CD4-positive, CD25-positive, alpha-beta regulatory T cell (primary cell): ENCODE data around the gene EFS. TPM values are rescaled to one million over a fixed set of nuclear protein-coding genes. Genes with fewer than 3 reads are reported as not detected.

ENCODE experiments used
- ATAC-seq, 2 donors: fragments of 150-1000 bp; cut with Tn5 transposase; one replicate each; pipeline ENCODE4 v1.10.0; 2021; ENCODE audit warnings: low read depth in 2 of 2, moderate number of reproducible peaks in 2 of 2, moderate library complexity in 1 of 2
- DNase-seq, 3 donors: peaks; one replicate each; pipeline versions ENCODE4 v3.0.0 to v3.0.0-alpha.2; 2012 to 2022; ENCODE audit warnings: mixed read lengths in 1 of 3
- H3K27ac ChIP-seq: one replicate; pipeline ENCODE4 v1.7.0; 2013; ENCODE audit warnings: mild to moderate bottlenecking, low read length; ENCODE audit not compliant: insufficient read depth, poor library complexity, severe bottlenecking
- H3K27me3 ChIP-seq: one replicate; pipeline ENCODE4 v1.7.0; 2013; ENCODE audit warnings: low read length; ENCODE audit not compliant: control insufficient read depth, insufficient read depth
- H3K36me3 ChIP-seq: one replicate; pipeline ENCODE4 v1.7.0; 2013; ENCODE audit warnings: mild to moderate bottlenecking, low read length, moderate library complexity; ENCODE audit not compliant: control insufficient read depth, insufficient read depth
- H3K4me1 ChIP-seq: 2 replicates; pipeline ENCODE4 v1.7.0; 2013; ENCODE audit warnings: mild to moderate bottlenecking, low read length; ENCODE audit not compliant: insufficient read depth, control insufficient read depth, poor library complexity, severe bottlenecking
- H3K4me3 ChIP-seq: one replicate; pipeline ENCODE4 v1.7.0; 2013; ENCODE audit warnings: low read depth, mild to moderate bottlenecking, low read length, moderate library complexity
- H3K9me3 ChIP-seq, 2 experiments: 1 replicate in 1 of 2; 2 replicates in 1 of 2; pipeline ENCODE4 v1.7.0; 2013; ENCODE audit warnings: low read length in 2 of 2, mild to moderate bottlenecking in 1 of 2, moderate library complexity in 1 of 2; ENCODE audit not compliant: control insufficient read depth in 2 of 2
- H3K27ac Mint-ChIP-seq, 3 donors: one replicate each; pipeline ENCODE4 v1.8.0; 2020 to 2022; ENCODE audit warnings: mild to moderate bottlenecking in 3 of 3, mixed read lengths in 3 of 3, moderate library complexity in 2 of 3
- H3K27me3 Mint-ChIP-seq: one replicate; pipeline ENCODE4 v1.8.0; 2022; ENCODE audit warnings: mild to moderate bottlenecking, mixed read lengths
- H3K36me3 Mint-ChIP-seq: one replicate; pipeline ENCODE4 v1.8.0; 2020; ENCODE audit warnings: mixed read lengths
- H3K4me1 Mint-ChIP-seq, 4 donors: one replicate each; pipeline ENCODE4 v1.8.0; 2020 to 2022; ENCODE audit warnings: mixed read lengths in 4 of 4, mild to moderate bottlenecking in 1 of 4
- H3K4me3 Mint-ChIP-seq, 4 donors: one replicate each; pipeline ENCODE4 v1.8.0; 2020 to 2022; ENCODE audit warnings: mild to moderate bottlenecking in 4 of 4, mixed read lengths in 4 of 4, moderate library complexity in 3 of 4
- H3K9me3 Mint-ChIP-seq, 7 donors: one replicate each; pipeline ENCODE4 v1.8.0; 2020 to 2022; ENCODE audit warnings: mixed read lengths in 7 of 7, mild to moderate bottlenecking in 3 of 7, moderate library complexity in 2 of 7
- polyA plus RNA-seq, 4 donors: library from polyadenylated mRNA; unstranded; fragments of 300-500 nt; fragmentation: Illumina TruSeq; gene quantifications; one replicate each; pipeline ENCODE4 v1.2.3, GENCODE V29; 2021
- total RNA-seq: library from RNA; stranded (reverse); gene quantifications from one replicate; pipeline ENCODE4 v1.2.3, GENCODE V29; 2022

The EFS gene
- total and polyA plus RNA-seq, 5 donors from 2014 or later: not detected

DNA sequence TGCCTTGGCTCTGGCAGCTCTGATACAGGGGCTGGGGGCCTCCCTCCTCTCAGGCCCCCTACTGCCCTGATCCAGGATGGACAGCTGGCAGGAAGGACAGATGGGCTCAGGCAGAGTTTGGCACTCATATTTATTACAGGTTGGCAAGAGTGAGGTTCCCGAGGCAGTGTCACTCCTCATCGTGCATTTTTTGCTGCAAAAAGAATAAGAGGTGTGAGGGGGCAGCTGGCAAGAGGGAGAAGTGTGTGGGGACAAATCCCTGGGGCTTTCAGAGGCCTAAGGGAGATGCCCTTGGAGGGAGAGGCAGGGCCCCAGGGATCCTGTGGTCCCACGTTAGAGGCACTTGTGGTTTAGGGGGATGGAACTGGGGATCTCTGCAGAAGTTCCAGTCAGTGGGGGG is 16.9 kb upstream of the EFS start:
- Mint-ChIP-seq H3K36me3 (no peaks in the 10 kb centered on the region), H3K9me3 (no peaks in the 10 kb centered on the region), H3K4me1 (no peaks in the 10 kb centered on the region), H3K27me3 (no peaks in the 10 kb centered on the region), H3K4me3 (no peak overlapping the region), H3K27ac (no peak overlapping the region)
- H3K4me3 ChIP-seq: no peak overlapping the region
- H3K27me3 ChIP-seq: no peaks in the 10 kb centered on the region
- H3K9me3 ChIP-seq: no peaks in the 10 kb centered on the region
- DNase-seq (no peak), ATAC-seq (no peak)
- H3K4me1 ChIP-seq: no peaks in the 10 kb centered on the region
- H3K36me3 ChIP-seq: no peaks in the 10 kb centered on the region
- H3K27ac ChIP-seq: no peak overlapping the region

DNA sequence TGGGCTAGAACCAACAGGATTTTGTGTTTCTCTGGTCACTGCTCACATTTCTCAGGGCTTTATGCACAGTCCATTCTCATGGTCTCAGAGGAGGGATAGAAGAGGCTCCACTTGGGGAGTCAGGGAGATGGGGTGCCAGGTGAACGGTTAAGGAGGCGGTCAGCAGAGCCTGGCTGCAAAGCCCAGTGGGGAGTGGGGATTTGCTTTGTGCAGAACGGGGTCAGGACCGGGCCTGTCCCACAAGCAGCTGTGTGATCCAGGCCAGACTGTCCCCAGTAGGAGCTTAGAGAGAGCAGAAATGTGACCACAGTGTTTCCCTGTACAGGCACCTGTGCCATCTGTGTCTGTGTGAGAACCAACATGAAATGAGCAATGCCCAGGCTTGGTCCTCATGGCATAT is 16.0 kb upstream of the EFS start:
- ATAC-seq (no peak), DNase-seq (no peak)
- Histone ChIP-seq H3K27me3 (no peaks in the 10 kb centered on the region), H3K27ac (no peak overlapping the region), H3K9me3 (no peaks in the 10 kb centered on the region), H3K4me1 (no peaks in the 10 kb centered on the region), H3K36me3 (no peaks in the 10 kb centered on the region), H3K4me3 (no peak overlapping the region)
- no peaks in the 10 kb centered on the region for H3K9me3 Mint-ChIP-seq
- H3K36me3 Mint-ChIP-seq: no peaks in the 10 kb centered on the region
- H3K27ac Mint-ChIP-seq: peak overlapping the region in 1 of 3 donors; percentile 12
- no peak overlapping the region for H3K4me3 Mint-ChIP-seq
- H3K27me3 Mint-ChIP-seq: no peaks in the 10 kb centered on the region
- H3K4me1 Mint-ChIP-seq: no peaks in the 10 kb centered on the region

- Histone ChIP-seq H3K36me3 (no peaks in the 10 kb centered on the region), H3K4me3 (no peak overlapping the region), H3K9me3 (no peaks in the 10 kb centered on the region), H3K27ac (no peak overlapping the region), H3K27me3 (no peaks in the 10 kb centered on the region), H3K4me1 (no peaks in the 10 kb centered on the region)
- Mint-ChIP-seq H3K4me3 (no peak overlapping the region), H3K27me3 (no peaks in the 10 kb centered on the region), H3K36me3 (no peaks in the 10 kb centered on the region), H3K4me1 (no peaks in the 10 kb centered on the region), H3K27ac (peak overlapping the region in 1 of 3 donors; percentile 77), H3K9me3 (no peaks in the 10 kb centered on the region)
- ATAC-seq: no peak
- DNase-seq: no peak
Observed at GRCh38 chr14:23380197-23380914, 15.4 kb upstream of the EFS start.

- H3K36me3 Mint-ChIP-seq: no peaks in the 10 kb centered on the region
- Histone ChIP-seq H3K27ac (no peak overlapping the region), H3K4me1 (no peaks in the 10 kb centered on the region), H3K36me3 (no peaks in the 10 kb centered on the region), H3K9me3 (no peaks in the 10 kb centered on the region), H3K27me3 (no peaks in the 10 kb centered on the region), H3K4me3 (no peak overlapping the region)
- H3K4me1 Mint-ChIP-seq: no peaks in the 10 kb centered on the region
- H3K27ac Mint-ChIP-seq: no peak overlapping the region
- DNase-seq (peak; percentile 49 to 67 (median 64)), ATAC-seq (peak; percentile 58 to 78)
- H3K9me3 Mint-ChIP-seq: no peaks in the 10 kb centered on the region
- H3K27me3 Mint-ChIP-seq: no peaks in the 10 kb centered on the region
- no peak overlapping the region for H3K4me3 Mint-ChIP-seq
Observed at GRCh38 chr14:23379366-23380196, 14.6 kb upstream of the EFS start.

DNA sequence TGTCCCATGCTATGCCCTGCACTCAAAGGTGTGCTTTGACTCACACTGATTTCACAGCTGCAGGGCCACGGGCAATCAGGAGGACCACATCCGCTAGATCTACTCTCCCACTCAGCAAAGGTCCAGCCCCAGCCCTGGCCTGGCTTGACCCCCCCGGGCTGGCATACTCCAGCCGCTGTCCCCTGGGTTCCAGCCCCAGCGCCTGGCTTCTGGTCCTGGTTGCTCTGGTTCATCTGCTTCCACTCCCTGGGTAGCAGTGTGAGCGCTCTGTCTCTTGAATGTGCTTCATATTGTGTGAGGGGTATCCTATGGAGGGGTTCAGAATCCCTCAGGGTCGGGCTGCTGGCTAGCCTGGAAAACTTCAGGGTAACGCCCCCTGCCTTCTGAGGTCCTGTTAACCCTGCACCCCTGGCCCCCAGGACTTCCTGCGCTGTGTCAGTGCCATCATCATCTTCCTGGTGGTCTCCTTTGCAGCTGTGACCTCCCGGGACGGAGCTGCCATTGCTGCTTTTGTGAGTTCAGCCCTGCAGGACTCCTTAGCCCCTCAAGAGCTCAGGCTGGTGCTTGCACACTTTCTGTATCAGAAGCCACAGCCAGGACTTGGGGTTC is 13.7 kb upstream of the EFS start:
- Histone ChIP-seq H3K27me3 (no peaks in the 10 kb centered on the region), H3K36me3 (no peaks in the 10 kb centered on the region), H3K27ac (no peak overlapping the region), H3K4me3 (no peak overlapping the region), H3K9me3 (no peaks in the 10 kb centered on the region), H3K4me1 (no peaks in the 10 kb centered on the region)
- no peak for ATAC-seq
- no peaks in the 10 kb centered on the region for H3K4me1 Mint-ChIP-seq
- H3K27ac Mint-ChIP-seq: no peak overlapping the region
- no peak overlapping the region for H3K4me3 Mint-ChIP-seq
- no peak for DNase-seq
- H3K36me3 Mint-ChIP-seq: no peaks in the 10 kb centered on the region
- no peaks in the 10 kb centered on the region for H3K9me3 Mint-ChIP-seq
- H3K27me3 Mint-ChIP-seq: no peaks in the 10 kb centered on the region

DNA sequence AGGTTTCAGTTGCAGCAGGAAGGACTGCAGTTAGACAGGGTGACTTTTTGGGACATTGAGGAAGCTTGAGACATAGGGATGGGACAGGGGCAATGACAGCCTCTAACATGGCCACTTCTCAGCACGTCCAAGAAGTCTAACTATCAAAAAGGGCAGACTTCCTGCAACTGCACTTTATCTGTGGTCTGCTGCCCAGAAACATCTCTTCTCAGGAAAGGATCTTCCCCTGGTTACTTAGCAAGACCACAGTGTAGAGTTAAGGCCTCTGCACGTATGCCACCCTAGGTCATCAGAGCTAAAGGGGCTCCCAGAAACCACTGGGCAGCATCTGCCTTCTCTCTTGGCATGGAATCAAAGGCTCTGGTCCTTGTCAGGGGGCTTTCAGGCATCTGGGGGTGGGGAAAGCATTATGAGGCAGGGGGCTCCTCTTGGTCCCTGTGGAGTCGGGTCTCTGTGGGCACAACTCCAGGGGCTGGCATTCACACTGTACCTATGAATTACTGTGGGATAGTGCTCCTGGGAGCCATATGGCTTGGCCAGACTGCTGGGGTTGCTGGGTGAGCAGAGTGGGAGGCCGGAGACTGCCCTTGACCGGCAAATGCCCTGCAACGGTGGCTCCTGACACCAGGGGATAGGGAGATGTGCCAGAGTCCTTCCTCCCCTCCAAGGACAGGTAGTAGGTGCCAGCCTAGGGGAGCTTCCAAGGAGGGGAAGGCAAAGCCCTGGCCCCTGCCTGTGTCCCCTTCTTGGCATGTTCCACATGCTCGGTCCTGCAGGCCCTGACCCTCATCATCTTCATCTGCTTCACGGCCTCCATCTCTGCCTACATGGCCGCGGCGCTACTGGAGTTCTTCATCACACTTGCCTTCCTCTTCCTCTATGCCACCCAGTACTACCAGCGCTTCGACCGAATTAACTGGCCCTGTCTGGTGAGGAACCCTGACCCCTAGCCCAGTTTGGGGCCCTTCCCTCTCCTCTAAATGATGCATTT is 12.9 kb upstream of the EFS start:
- Histone ChIP-seq H3K9me3 (no peaks in the 10 kb centered on the region), H3K27ac (no peak overlapping the region), H3K27me3 (no peaks in the 10 kb centered on the region), H3K4me3 (no peak overlapping the region), H3K36me3 (no peaks in the 10 kb centered on the region), H3K4me1 (no peaks in the 10 kb centered on the region)
- Mint-ChIP-seq H3K4me3 (no peak overlapping the region), H3K9me3 (no peaks in the 10 kb centered on the region), H3K27me3 (no peaks in the 10 kb centered on the region), H3K4me1 (no peaks in the 10 kb centered on the region), H3K27ac (no peak overlapping the region), H3K36me3 (no peaks in the 10 kb centered on the region)
- DNase-seq (no peak), ATAC-seq (no peak)

DNA sequence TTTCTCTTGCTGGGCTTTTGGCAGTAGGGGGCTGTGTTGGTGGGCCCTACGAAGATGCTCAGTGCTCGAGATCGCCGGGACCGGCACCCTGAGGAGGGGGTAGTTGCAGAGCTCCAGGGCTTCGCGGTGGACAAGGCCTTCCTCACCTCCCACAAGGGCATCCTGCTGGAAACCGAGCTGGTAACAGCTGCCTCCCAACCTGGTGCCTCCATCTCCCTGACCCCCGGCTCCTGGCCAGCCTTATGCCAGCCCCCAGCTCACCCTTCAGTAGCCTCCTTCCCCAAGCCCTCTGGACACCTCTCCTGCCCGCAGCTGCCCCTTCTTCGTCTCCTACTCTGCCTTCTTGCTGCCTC is 12.2 kb upstream of the EFS start:
- H3K27ac ChIP-seq: no peak overlapping the region
- H3K27ac Mint-ChIP-seq: no peak overlapping the region

More for the DNA sequence above, 12.2 kb upstream of the EFS start:
- ATAC-seq (no peak), DNase-seq (no peak)
- no peaks in the 10 kb centered on the region for H3K9me3 ChIP-seq
- Mint-ChIP-seq H3K36me3 (no peaks in the 10 kb centered on the region), H3K4me1 (no peaks in the 10 kb centered on the region), H3K9me3 (no peaks in the 10 kb centered on the region), H3K4me3 (no peak overlapping the region), H3K27me3 (no peaks in the 10 kb centered on the region)
- no peaks in the 10 kb centered on the region for H3K27me3 ChIP-seq
- no peaks in the 10 kb centered on the region for H3K36me3 ChIP-seq
- H3K4me1 ChIP-seq: no peaks in the 10 kb centered on the region
- no peak overlapping the region for H3K4me3 ChIP-seq
